Stimulated activated CD8-positive, alpha-beta memory T cell treated with anti-CD3 and anti-CD28 coated beads, Interleukin-2, amount 100 ng/mL, for 1 hour (primary cell): ENCODE measurements around the gene SNED1.

Experiments
- DNase-seq, 2 donors: peaks; one replicate each; pipeline ENCODE4 v3.0.0-alpha.2; 2020; ENCODE audit warnings: low read depth in 2 of 2

SNED1 gene

DNA sequence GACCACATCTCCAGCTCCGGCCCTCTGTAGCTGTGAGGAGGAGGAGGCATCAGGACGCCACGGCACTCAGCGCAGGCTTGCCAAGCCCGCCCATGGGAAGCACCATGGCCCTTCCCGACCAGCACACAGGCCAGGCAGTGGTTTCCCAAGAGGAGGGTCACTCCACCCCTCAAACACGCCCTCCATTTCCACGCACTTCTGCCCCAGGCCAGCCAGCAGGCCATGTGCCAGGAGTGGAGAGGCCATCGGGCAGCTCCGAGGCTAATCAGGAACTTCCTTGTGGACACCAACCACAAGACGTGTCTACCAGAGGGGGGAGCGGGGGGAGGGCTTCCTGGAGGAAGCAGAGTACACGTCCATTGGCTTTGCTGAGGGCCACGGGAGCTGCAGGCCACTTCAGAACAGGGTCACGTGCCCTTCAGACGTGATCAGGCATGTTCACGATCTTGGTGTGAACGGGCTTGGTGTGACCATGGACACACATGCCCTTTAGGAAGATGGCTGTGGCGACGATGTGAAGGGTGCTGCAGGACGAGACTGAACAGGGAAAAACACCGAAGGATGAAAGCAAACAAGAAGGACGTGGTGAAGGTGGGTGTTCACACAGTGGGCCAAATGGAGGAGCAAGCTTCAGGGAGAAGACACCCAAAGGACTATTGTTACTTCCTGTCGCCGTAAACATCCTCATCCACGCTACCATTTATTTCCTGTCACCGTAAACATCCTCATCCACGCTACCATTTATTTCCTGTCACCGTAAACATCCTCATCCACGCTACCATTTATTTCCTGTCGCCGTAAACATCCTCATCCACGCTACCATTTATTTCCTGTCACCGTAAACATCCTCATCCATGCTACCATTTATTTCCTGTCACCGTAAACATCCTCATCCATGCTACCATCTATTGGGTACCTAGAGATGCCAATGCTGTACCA lies 110.1 kb downstream of the SNED1 start:
- DNase-seq = no peak

DNA sequence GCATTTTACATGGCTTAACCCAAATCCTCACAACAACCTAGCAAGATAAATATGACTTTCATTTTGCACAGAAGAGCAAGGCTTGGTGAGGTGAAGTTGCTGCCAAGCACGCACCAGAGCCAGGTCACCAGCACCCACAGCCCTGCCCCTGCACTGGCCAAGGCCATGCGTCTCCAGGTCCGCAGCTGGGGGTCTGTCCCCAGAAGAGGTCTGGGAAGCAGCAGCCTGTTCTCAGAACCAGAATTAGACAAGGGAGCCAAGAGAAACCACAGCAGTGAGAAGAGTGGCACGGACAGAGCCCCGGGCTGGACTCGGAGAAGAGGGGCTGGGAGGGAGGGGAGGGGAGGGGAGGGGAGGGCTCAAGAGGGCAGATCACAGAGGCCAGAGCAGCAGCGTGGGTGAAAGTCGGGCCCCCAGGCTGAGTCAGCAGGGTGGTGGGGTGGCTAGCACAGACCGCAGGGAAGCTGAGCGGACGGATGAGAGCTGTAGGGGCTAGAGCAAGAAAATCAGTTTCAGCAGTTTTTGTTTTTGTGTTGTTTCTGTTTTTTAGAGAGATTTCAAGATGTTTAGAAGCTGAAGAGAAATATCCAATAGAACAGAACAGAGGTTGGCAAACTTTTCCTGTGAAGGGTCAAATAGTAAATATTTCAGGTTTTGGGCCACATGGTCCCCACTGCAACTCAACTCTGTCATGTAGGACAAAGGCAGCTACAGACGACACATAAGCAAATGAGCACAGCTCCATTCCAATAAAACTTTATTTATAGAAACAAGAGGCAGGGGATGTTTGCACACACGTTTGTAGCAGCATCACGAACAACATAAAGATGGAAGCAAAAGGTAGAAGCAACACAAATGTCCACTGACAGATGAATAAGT lies 111.0 kb downstream of the SNED1 start:
- no peak for DNase-seq

DNA sequence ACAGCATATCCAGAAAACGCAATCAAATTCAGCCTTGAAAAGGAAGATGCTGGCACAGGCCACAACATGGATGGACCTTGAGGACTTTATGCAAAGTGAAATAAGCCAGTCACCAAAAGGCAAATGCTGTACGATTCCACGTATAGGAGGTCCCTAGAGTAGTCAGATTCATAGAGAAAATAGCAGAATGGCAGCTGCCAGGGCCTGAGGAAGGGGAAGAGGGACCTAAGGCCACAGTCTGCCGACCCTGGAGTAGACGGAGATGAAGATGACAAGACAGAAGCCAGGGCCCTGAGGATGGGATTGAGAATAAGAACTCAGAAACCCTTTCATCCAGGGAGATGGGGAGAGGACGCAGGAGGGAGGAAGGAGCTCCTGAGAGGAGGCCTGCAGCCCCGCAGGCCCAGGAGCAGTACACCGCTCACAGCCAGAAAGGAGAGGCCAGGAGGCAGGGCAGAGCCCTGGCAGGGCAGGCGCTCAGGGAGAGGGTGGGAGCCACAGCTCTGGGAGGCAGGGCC lies 111.7 kb downstream of the SNED1 start:
- DNase-seq = no peak

DNA sequence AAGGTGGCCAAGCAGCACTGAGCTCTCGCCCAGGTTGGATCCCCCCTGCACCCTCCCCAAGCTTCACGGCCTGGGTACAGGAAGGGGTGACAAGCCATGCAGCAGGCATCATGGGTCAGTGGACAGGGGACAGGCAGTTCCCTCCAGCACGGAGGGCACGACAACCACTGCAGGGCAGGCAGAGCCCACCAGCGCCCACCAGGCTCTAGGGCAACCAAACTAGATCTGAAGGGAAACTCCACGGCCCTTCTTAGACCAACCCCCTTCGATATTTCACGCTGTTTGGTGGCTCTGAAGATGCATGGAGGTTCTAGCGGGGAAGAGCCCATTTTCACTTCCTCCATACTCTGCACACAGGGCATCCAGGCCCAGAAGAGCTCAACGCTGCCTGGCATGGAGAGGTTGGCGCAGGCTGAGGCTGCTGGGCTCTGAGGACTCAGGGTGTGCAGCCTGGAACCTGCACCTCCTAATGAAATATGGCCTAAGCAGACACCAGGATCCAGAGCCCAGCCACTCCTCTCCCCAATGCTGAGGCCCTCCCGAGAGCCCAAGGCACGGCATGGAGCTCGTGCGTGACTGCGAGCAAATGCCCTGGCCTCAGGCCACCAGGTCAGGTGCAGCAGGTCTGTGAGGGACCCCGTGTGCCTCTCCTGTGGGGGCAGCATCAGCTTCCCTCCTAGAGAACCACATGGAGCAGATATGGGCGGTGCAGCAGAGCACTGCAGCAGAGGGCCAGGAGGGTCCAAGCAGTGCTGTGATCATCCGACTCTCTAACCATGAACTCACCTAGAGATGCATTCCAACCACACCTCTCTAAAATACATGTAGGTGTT lies 112.4 kb downstream of the SNED1 start:
- no peak for DNase-seq

DNA sequence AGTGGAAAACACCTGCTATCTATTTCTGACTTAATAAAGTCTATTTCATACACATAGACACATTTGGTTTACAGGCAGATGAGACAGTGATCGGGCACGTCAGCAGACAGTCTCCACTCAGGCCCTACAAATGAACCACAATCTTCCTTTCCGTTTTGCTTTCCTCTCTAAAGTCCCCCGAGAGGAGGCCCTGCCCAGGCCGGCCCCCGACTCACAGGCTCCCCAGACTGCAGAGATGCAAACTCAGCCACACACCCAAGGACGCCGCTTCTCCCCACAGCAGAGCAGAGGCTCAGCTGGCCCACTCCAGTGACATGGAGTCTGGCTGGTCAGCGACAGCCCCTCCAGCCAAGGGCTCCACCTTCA lies 113.0 kb downstream of the SNED1 start:
- no peak for DNase-seq

DNA sequence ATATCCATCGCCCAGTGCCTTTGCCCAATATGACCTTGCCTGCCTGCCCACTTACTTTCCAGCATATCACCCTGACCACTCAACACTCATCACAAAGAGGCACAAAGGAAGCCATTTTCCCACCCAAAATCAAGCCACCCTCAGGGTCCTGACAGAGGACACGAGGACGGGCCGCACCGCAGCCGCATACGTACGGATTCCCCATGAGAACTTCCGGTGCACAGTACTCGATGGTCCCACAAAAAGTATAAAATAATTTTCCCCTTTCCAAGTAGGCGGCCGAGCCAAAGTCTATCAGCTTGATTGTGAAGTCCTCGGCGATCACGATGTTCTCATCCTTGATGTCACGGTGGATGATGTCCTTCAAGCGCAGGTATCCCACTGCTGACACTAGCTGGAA lies 113.6 kb downstream of the SNED1 start:
- DNase-seq = no peak

DNA sequence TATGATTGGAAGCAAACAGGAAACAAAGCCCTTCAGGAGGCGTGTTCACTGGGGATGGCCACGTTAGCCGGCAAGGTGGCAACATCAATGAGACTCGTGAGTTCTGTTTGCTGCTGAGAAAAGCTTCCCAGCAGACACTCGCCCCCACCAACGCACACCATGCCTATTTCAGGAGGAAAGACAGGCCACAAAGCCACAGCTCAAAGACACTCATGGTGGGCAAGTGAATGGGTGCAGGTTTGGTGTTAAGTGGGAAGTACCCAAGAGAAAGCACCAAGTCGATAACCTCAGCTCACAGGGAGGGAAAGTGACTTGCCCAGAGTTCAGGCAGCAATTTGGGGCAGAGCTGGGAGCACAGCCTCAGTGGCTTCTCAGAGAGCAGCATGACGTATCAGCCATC lies 114.2 kb downstream of the SNED1 start:
- DNase-seq = no peak

DNA sequence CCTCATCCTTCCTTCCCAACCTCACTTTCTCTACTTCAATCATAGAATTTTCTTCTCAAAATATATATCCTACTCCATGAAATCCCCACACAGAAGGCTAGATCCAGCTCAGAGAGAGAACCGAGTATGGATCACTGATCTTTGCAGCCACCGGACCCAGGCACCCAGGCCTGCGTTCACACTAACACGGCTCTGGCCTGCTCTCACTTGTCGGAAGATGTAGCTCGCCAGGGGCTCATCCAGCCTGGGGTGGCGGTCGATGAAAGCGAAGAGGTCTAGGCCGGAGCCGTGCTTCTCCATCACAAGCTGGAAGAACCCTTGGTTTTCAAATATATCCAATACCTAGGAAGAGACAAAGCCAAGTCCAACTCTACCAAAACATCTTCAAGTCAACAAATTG lies 116.4 kb downstream of the SNED1 start:
- no peak for DNase-seq

DNA sequence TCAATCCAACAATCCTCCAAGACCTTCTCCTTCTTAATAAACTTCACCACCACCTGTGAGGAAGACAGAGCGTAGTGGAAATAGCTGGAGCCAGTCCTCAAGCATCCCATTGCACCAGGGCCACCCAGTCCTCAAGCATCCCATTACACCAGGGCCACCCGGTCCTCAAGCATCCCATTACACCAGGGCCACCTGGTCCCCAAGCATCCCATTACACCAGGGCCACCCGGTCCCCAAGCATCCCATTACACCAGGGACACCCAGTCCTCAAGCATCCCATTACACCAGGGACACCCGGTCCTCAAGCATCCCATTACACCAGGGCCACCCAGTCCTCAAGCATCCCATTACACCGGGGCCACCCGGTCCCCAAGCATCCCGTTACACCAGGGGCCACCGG lies 116.9 kb downstream of the SNED1 start:
- no peak for DNase-seq

DNA sequence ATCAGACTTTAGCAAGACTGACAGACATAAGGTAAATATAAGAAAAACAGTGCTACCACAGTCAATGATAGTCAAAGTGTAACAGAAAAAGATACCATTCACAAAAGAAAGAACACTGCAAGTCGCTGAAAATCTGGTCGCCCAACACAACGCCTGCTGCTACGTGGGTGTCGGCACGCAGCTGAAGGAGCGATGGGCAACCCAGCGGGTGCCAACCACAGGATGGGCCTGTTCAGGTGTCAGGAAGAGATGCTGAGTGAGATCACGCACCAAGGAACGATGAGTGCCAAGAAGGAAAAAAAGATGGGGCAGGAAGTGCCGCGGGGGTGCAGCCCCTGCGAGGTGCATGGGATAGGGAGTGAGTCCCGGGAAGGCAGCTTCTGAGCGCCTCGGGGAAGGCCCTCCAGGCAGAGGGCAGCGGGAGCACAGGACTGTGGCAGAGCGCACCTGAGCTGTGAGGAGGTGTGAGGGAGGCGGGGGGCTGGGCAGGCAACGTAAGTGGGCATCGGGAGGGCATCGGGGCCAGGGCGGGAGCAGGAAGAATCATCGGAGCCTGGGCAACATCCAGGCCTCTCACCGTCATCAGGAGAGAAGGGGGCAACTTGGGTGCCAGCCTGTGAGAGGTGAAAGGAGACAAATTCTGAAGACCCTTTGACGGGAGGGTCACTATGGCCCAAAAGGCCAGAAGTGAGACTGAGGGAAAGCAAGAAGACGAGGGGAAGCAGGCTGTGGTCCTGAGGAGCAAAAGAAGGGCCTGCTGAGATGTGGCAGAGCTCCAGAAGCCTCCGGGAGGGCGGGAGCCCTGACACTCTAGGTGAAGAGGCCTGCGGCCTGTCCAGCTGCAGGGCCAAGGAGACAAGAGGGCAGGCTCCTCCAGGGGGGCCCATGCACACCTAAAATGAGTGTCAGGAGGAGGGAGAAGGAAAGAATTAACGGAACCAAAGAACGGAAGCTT lies 118.5 kb downstream of the SNED1 start:
- DNase-seq = no peak

DNA sequence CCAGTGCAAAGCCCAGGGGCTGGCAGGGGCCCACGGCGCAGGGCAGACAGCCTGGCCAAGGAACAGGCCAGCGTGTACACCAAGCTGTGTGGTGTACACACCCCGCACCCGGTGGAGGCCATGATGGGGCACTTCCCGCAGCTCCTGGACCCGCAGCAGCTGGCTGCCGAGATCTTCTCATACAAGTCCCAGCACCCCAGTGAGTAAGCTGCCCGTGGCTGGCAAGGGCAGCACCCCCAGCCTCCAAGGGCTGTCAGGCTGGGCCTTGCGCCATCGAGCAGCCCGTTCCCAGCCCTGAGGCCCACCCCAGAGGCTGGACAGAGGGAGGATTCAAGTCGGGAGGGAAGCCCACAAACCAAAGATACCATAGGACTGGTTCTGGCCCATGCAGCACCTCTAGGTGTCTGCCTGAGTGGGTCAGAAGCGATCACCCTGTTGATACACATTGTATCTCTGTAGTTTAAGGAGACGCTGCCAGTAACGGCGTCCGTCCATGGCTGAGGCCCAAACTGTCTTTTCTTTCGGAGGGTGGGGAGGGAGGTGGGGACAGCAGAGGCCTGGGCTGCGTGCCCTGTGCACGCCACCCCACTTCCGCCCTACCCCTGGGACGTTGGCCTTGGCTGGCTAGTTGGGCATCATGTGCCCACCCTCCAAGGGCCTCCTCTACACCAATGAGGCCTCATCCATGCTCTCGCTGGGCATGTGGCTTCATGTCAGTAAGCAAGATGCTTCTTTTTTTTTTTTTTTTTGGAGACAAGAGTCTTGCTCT lies 120.5 kb downstream of the SNED1 start:
- no peak for DNase-seq

DNA sequence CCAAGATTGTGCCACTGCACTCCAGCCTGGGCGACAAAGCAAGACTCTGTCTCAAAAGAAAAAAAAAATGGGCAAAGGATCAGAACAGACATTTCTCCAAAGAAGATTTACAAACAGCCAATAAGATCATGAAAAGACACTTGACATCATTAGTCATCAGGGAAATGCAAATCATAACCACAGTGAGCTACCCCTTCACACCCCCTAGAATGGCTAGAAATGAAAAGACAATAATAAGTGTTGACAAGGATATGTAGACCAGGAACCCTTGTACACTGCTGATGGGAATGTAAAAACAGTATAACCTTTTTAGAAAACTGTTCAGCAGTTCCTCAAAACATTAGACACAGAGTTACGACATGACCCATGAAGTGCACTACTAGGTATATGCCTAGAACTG lies 122.0 kb downstream of the SNED1 start:
- DNase-seq = no peak

DNA sequence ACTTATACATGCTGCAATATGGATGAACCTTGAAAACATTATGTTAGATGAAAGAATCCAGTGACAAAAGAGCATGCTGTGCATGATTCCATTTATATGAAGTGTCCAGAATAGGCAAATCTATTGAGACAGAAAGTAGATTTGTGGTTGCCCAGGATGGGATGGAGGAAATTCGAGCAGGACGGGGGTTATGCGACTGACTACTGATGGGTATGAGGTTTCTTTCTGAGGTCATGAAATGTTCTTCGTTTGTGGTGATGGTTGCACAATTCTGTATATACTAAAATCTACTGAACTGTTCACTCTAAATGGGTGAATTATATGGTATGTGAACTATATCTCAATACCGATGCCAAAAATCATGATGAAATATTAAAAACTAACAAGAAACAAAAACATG lies 122.6 kb downstream of the SNED1 start:
- no peak for DNase-seq

DNA sequence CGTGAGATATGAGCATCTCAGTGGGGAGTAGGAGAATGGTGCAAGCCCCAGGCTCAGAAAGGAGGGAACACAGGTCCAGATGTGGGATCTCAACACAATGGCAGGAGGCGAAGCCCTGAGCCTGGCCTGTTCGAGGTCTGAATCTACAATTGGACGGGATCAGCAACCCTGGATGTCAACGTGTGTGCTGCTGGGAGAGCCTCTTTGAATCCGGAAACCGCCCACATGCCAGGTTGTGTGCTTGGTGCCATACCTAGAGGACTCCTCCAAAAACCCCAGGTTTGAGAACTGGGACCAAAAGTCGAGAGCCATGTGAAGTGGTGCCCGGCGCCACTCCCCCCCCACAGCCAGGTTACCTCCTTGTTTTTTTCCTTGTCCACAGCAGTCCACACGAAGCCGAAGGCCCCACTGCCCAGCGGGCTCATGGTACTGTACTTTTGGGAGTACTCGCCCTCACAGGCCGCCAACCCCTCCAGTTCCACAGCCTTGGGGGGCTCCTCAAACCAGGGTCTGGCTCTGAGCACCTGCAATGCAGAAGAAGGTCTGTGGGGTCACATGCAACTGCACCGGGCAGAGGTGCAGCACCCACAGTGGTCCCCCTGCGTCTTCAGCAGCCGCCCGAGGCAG lies 124.1 kb downstream of the SNED1 start:
- DNase-seq = no peak

DNA sequence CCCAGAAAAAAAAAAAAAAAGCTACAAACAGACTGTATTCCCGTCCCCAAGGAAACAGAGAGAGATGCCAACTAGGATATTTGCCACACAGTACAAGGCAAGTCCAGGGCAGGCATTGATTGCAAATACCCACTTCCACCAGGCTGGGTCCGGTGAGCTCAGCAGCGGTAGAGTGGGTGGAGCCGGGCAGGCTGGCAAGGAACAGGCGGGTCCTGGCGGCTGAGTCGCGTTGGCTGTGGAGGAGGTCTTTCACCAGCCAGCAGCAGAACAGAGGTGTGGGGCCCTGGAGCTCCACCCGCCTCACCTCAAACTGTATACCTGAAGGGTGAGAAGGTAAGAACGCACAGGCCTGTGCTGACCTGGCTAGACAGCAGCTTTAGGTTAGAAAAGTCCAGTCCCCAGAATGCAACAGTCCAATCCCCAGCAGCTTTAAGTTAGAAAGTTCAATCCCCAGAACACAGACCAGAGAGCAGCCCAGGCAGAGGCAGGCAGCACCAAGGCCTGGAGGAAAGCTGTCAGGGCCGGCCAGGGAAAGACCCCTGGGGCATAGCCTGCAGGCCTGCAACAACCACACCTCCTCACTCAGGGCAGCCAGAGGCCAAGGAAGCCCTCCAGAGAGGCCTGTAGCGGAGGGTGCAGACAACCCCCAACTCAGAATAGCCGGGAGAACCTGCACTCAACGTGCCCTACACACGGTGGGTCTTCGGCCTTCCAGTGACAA lies 125.6 kb downstream of the SNED1 start:
- DNase-seq = peak in 1 of 2 donors; percentile 27

DNA sequence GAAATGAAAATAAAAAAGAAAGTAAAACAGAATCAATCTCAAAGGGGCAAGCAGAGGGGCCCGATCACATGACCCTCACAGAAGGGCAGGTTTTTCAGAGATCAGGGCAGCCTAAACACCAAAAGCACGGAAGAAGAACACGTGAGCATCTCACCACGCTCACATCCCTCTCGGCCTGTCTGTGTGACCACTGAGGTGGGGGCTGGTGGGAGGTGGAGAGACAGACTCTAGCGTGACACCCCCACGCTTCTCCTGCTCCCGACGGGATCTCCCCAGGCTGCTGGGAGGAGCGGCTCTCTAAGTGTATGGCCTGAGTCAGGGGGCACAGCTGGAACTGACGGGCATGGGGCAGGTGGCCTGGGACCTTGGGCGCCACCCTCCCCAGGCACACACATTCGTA lies 127.2 kb downstream of the SNED1 start:
- DNase-seq = no peak

DNA sequence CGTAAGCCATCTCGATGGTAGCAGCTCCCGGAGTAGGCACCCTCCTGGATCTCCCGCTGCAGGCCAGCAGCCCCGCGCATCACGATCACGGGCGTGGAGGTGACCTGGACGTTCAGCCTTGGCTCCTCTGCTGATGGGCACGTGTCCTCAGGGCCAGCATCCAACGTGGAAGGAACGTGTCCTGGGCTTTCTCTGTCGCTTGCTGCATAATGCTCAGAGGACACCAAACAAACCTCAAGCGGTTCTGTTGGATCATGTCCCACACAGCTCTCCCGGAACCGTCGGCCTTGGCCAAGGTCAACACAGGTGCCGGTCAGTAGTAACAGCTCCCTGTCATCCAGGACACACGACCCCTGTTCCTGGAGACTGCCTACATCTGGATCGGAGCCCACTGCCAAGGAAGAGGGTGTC lies 127.8 kb downstream of the SNED1 start:
- DNase-seq = no peak

DNA sequence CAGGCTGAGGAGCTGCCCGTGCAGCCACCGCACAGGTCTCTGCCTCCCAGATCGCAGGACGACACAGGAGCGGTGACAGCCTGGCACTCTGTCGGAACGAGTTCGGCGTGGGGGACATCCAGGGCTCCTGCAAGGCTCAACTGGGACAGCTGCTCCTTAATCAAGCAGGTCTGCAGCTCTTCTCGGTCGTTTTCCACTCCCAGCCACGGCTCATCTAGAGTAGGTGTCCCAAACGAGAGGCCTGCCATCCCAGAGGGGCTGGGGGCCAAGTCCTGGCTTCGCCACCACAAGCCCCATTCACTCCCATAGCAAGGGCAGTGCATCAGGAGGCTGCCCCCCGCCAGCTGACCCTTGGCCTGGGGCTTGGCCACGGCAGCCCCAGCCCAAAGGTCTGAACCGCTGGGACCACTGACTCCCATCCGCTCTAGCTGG lies 128.4 kb downstream of the SNED1 start:
- no peak for DNase-seq

DNA sequence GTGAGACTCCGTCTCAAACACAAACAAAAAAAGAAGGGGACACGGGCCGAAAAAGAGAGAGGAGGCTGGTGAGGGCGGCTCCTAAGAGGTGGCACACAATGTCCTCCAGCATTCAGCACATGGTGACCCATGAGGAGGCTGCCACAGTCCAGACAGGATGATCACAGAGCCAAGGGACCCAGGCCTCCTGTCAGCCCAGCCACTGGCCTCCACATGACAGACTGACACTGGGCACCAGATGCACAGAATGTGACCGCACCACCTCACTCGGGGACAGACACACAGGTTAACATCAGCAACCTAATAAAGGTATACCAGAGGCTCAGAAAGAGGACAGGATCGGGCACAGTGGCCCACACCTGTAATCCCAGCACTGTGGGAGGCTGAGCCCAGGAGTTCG lies 129.8 kb downstream of the SNED1 start:
- DNase-seq = no peak
